IMR-90 (cell line): Measurements from ENCODE around the gene IDH3G. TPM values are rescaled to one million over a fixed set of nuclear protein-coding genes. Genes with fewer than 3 reads are reported as not detected.
"Not testable (repeated sequence)": the region's sequence is repeated elsewhere in the genome, so short reads cannot be mapped to it uniquely, and the experiment has no call there.

ENCODE experiments used
- ATAC-seq: fragments of 200-7000 bp; cut with Tn5 transposase; 2 replicates; pipeline ENCODE4 v1.9.1; 2020; ENCODE audit warnings: low read depth, mild to moderate bottlenecking, moderate library complexity
- BruUV-seq: library from RNA; stranded (reverse); fragments of 400-500 nt; replicated peaks from 2 replicates; lab custom pipeline; 2021; lab: Mats Ljungman, UMichigan
- CTCF ChIA-PET: fragments of 300-600 bp; formaldehyde crosslinking; extraction: SDS; loops from one replicate; lab custom pipeline; 2021; ENCODE audit warnings: antibody characterized with exemption; lab: Yijun Ruan, JAX
- POLR2A ChIA-PET: fragments of 300-600 bp; sonication (Branson Sonifier 250); formaldehyde crosslinking; loops from one replicate; lab custom pipeline; 2022; ENCODE audit warnings: antibody characterized with exemption; ENCODE audit not compliant: unreplicated experiment; lab: Charles Lee
- DNase-seq: peaks from one replicate; pipeline ENCODE4 v3.0.0; 2013
- H2AFZ ChIP-seq: replicated peaks from 2 replicates; pipeline ENCODE3; 2013; ENCODE audit warnings: low read length, mild to moderate bottlenecking; ENCODE audit not compliant: poor library complexity
- H2AK5ac ChIP-seq: 2 replicates; pipeline ENCODE4 v1.6.1; 2013; ENCODE audit warnings: low read depth, low read length, inconsistent platforms
- H2AK9ac ChIP-seq: replicated peaks from 2 replicates; pipeline ENCODE3; 2013; ENCODE audit warnings: mild to moderate bottlenecking, low read depth, low read length, moderate library complexity; ENCODE audit not compliant: poor library complexity
- H2BK120ac ChIP-seq: 2 replicates; pipeline ENCODE4 v1.6.1; 2013; ENCODE audit warnings: low read depth, low read length, inconsistent platforms
- H2BK15ac ChIP-seq: 3 replicates; pipeline ENCODE4 v1.6.1; 2013; ENCODE audit warnings: low read depth, low read length, inconsistent platforms
- H2BK20ac ChIP-seq: 2 replicates; pipeline ENCODE4 v1.6.1; 2013; ENCODE audit warnings: low read depth, mild to moderate bottlenecking, inconsistent platforms, low read length, moderate library complexity
- H2BK5ac ChIP-seq: 2 replicates; pipeline ENCODE4 v1.6.1; 2013; ENCODE audit warnings: mild to moderate bottlenecking, low read depth, low read length, inconsistent platforms; ENCODE audit not compliant: poor library complexity, severe bottlenecking
- H3K14ac ChIP-seq: replicated peaks from 2 replicates; pipeline ENCODE4 v1.6.1; 2013; ENCODE audit warnings: low read depth, low read length, inconsistent platforms
- H3K18ac ChIP-seq: 2 replicates; pipeline ENCODE4 v1.6.1; 2013; ENCODE audit warnings: low read depth, low read length, control low read depth
- H3K23ac ChIP-seq: 2 replicates; pipeline ENCODE4 v1.6.1; 2013; ENCODE audit warnings: low read depth, low read length, inconsistent platforms
- H3K27ac ChIP-seq: 2 replicates; pipeline ENCODE4 v1.5.1; 2013; ENCODE audit warnings: mild to moderate bottlenecking, control low read depth, low read length; ENCODE audit not compliant: insufficient read depth
- H3K27me3 ChIP-seq: 2 replicates; pipeline ENCODE4 v1.6.1; 2013; ENCODE audit warnings: low read length; ENCODE audit not compliant: control insufficient read depth, insufficient read depth
- H3K36me3 ChIP-seq: 2 replicates; pipeline ENCODE4 v1.6.1; 2013; ENCODE audit warnings: low read length, mixed read lengths; ENCODE audit not compliant: control insufficient read depth, insufficient read depth
- H3K4ac ChIP-seq: 2 replicates; pipeline ENCODE4 v1.6.1; 2013; ENCODE audit warnings: low read depth, low read length, inconsistent platforms
- H3K4me1 ChIP-seq: 2 replicates; pipeline ENCODE4 v1.6.1; 2013; ENCODE audit warnings: low read length, mixed read lengths; ENCODE audit not compliant: control insufficient read depth, insufficient read depth
- H3K4me2 ChIP-seq: 2 replicates; pipeline ENCODE4 v1.6.1; 2013; ENCODE audit warnings: low read depth, mild to moderate bottlenecking, control low read depth, low read length, moderate library complexity
- H3K4me3 ChIP-seq: 2 replicates; pipeline ENCODE4 v1.5.1; 2013; ENCODE audit warnings: low read depth, mild to moderate bottlenecking, control low read depth, low read length, moderate library complexity; ENCODE audit not compliant: insufficient read depth
- H3K56ac ChIP-seq: 2 replicates; pipeline ENCODE4 v1.6.1; 2013; ENCODE audit warnings: low read length, inconsistent platforms; ENCODE audit not compliant: insufficient read depth; ENCODE audit errors: extremely low read depth
- H3K79me1 ChIP-seq, 2 experiments: 2 replicates each; pipeline ENCODE4 v1.6.1; 2013; ENCODE audit warnings: low read length in 2 of 2, inconsistent platforms in 1 of 2, low read depth in 1 of 2
- H3K9ac ChIP-seq: 2 replicates; pipeline ENCODE4 v1.6.1; 2013; ENCODE audit warnings: low read depth, low read length, control low read depth
- H3K9me1 ChIP-seq: 2 replicates; pipeline ENCODE4 v1.6.1; 2013; ENCODE audit warnings: low read length, inconsistent platforms; ENCODE audit not compliant: insufficient read depth
- H3K9me3 ChIP-seq: 2 replicates; pipeline ENCODE4 v1.6.1; 2013; ENCODE audit warnings: low read length; ENCODE audit not compliant: control insufficient read depth, insufficient read depth
- H4K20me1 ChIP-seq: 2 replicates; pipeline ENCODE4 v1.6.1; 2013; ENCODE audit warnings: low read length, inconsistent platforms; ENCODE audit not compliant: insufficient read depth
- H4K5ac ChIP-seq: 2 replicates; pipeline ENCODE4 v1.6.1; 2013; ENCODE audit warnings: mild to moderate bottlenecking, low read depth, low read length, control low read depth
- H4K8ac ChIP-seq, 2 experiments: 2 replicates each; pipeline ENCODE4 v1.6.1; 2013; ENCODE audit warnings: low read depth in 2 of 2, low read length in 2 of 2, control low read depth in 1 of 2, inconsistent platforms in 1 of 2
- H4K91ac ChIP-seq: 2 replicates; pipeline ENCODE4 v1.6.1; 2013; ENCODE audit warnings: low read depth, low read length, inconsistent platforms; ENCODE audit not compliant: insufficient read depth
- MXI1 ChIP-seq: IDR thresholded peaks from 2 replicates; pipeline ENCODE4 v1.6.1; 2012; ENCODE audit warnings: low read depth, mild to moderate bottlenecking, low read length, moderate library complexity, borderline replicate concordance
- USF2 ChIP-seq: fragments of 150-350 bp; IDR thresholded peaks from 2 replicates; pipeline ENCODE4 v1.6.1; 2017; ENCODE audit warnings: mild to moderate bottlenecking, antibody characterized with exemption, low read length, low read depth
- WGBS, 2 experiments: methylation state at CpG; one replicate each; pipeline versions ENCODE4 v1.1.5 to v1.1.7; 2013; ENCODE audit warnings: missing lambda C conversion rate in 2 of 2; ENCODE audit not compliant: insufficient read length in 1 of 2; ENCODE audit errors: extremely low coverage in 2 of 2; 5-methylcytosine and 5-hydroxymethylcytosine counted together
- dilution Hi-C: fragments of 300-500 bp; cut with HindIII; formaldehyde crosslinking; loops from one replicate; pipeline ENCODE4 v1.14.3; 2018; ENCODE audit warnings: low sequenced_read_pairs; ENCODE audit not compliant: unreplicated experiment
- in situ Hi-C: fragments of 300-500 bp; cut with MboI; formaldehyde crosslinking; loops from 3 replicates; pipeline ENCODE4 v1.14.3; 2019; ENCODE audit warnings: low sequenced_read_pairs, inconsistent platforms, mixed read lengths
- intact Hi-C: fragments of 100-400 bp; cut with micrococcal nuclease; formaldehyde crosslinking; loops from 2 replicates; pipeline ENCODE4 v1.10.0; 2022
- polyA plus RNA-seq, 3 experiments: library from polyadenylated mRNA; depleted of rRNA; stranded (reverse); fragments of >200 nt; gene quantifications; 2 replicates each; pipeline ENCODE4 v1.2.3, GENCODE V29; 2012; ENCODE audit warnings: low replicate concordance in 1 of 3
- total RNA-seq: library from RNA; depleted of rRNA; stranded (reverse); fragments of >200 nt; gene quantifications from 2 replicates; pipeline ENCODE4 v1.2.3, GENCODE V29; 2012

The IDH3G gene
- total and polyA plus RNA-seq, 2 of the 4 experiments (the other 2 are of a cell fraction), result 79.4 to 85.7 TPM

GRCh38 chrX:153818571-153819383 lies 24.6 kb upstream of the IDH3G start:
- WGBS, 2 experiments, result 17% methylated on average over 32 of the region's 67 CpGs; no CpG with 5 or more reads in 1 of the 2 experiments
- in situ Hi-C loops (no loop called here), intact Hi-C loops (no loop called here), dilution Hi-C loops (no loop called here)
- no peaks in the 10 kb centered on the region for H3K4me1 ChIP-seq
- BruUV-seq, result no TSS peak
- H4K5ac ChIP-seq, result no peak overlapping the region
- no peaks in the 10 kb centered on the region for H3K9me1 ChIP-seq
- H3K79me1 ChIP-seq, result no peaks in the 10 kb centered on the region
- H4K8ac ChIP-seq, result 0 out of 4 replicates have a peak overlapping the region, but pooled peaks have one; percentile 33 to 39
- no peak overlapping the region for H3K23ac ChIP-seq
- H3K9me3 ChIP-seq, result 0 out of 2 replicates have a peak, but pooled peaks cover 2% of the 10 kb centered on the region
- CTCF ChIA-PET, result no interaction called here
- H2BK15ac ChIP-seq, result no peak overlapping the region
- H3K4me3 ChIP-seq, result peak overlapping the region; percentile 42
- no peak overlapping the region for H4K91ac ChIP-seq
- H2BK5ac ChIP-seq, result no peak overlapping the region
- H2BK120ac ChIP-seq, result no peak overlapping the region
- no peak overlapping the region for H2AK9ac ChIP-seq
- H3K27ac ChIP-seq, result no peak overlapping the region
- TF ChIP-seq MXI1, result no peak
- TF ChIP-seq USF2, result no peak
- H2AK5ac ChIP-seq, result no peak overlapping the region
- H3K4ac ChIP-seq, result no peak overlapping the region
- POLR2A ChIA-PET, result no interaction called here
- H4K20me1 ChIP-seq, result no peaks in the 10 kb centered on the region
- H2AFZ ChIP-seq, result peak overlapping the region; percentile 66
- ATAC-seq (peak; percentile 94), DNase-seq (no peak)
- H3K27me3 ChIP-seq, result peaks cover 14% of the 10 kb centered on the region
- no peak overlapping the region for H3K14ac ChIP-seq
- no peak overlapping the region for H3K18ac ChIP-seq
- H2BK20ac ChIP-seq, result no peak overlapping the region
- no peak overlapping the region for H3K56ac ChIP-seq
- peak overlapping the region; percentile 77; the same call in 1 of the 2 replicates for H3K4me2 ChIP-seq
- H3K9ac ChIP-seq, result peak overlapping the region; percentile 51; the same call in 1 of the 2 replicates
- no peaks in the 10 kb centered on the region for H3K36me3 ChIP-seq

GRCh38 chrX:153818064-153818463 lies 23.9 kb upstream of the IDH3G start:
- H3K23ac ChIP-seq, H3K9ac ChIP-seq, H3K36me3 ChIP-seq, H3K14ac ChIP-seq, H2AK9ac ChIP-seq, H3K18ac ChIP-seq, H2AFZ ChIP-seq, H2AK5ac ChIP-seq, H2BK120ac ChIP-seq, intact Hi-C loops, BruUV-seq, H4K5ac ChIP-seq, H3K9me1 ChIP-seq, H2BK20ac ChIP-seq, H3K56ac ChIP-seq, H3K4me3 ChIP-seq, H3K4me2 ChIP-seq, dilution Hi-C loops, POLR2A ChIA-PET, H4K91ac ChIP-seq, DNase-seq, in situ Hi-C loops, H3K4me1 ChIP-seq, H3K4ac ChIP-seq, H3K9me3 ChIP-seq, H3K27ac ChIP-seq, H2BK5ac ChIP-seq, H4K20me1 ChIP-seq, ATAC-seq, H3K79me1 ChIP-seq, H4K8ac ChIP-seq, H2BK15ac ChIP-seq, CTCF ChIA-PET: not testable (repeated sequence)
- peaks cover 16% of the 10 kb centered on the region for H3K27me3 ChIP-seq
- 92% methylated on average over 2 of the region's 9 CpGs; no CpG with 5 or more reads in 1 of the 2 experiments for WGBS, 2 experiments
